K562 (cell line): Measurements from ENCODE around the gene FGF21. TPM values are rescaled to one million over a fixed set of nuclear protein-coding genes. Genes with fewer than 3 reads are reported as not detected.

ENCODE experiments used
- ATAC-seq: fragments of 200-7000 bp; cut with Tn5 transposase; 3 replicates; pipeline ENCODE4 v1.9.1; 2020; ENCODE audit warnings: moderate library complexity
- BruUV-seq: library from RNA; stranded (reverse); fragments of 400-500 nt; replicated peaks from 2 replicates; lab custom pipeline; 2021; lab: Mats Ljungman, UMichigan
- CTCF ChIA-PET: fragments of 300-600 bp; formaldehyde crosslinking; extraction: SDS; loops from one replicate; lab custom pipeline; 2021; ENCODE audit warnings: low intra/inter-chr PET ratio; lab: Yijun Ruan, JAX
- POLR2A ChIA-PET: fragments of 300-600, 350-650 bp; sonication (Branson Sonifier 250); formaldehyde crosslinking; extraction: SDS; loops from one replicate; lab custom pipeline; 2021; ENCODE audit warnings: antibody characterized with exemption, inconsistent platforms; lab: Yijun Ruan, JAX
- DNase-seq, 4 experiments: peaks; one replicate each; pipeline versions ENCODE4 v3.0.0 to v3.0.0-alpha.2; 2011 to 2018; ENCODE audit warnings: low spot score in 3 of 4, mixed read lengths in 3 of 4; ENCODE audit errors: extremely low read depth in 1 of 4
- FAIRE-seq: peaks from 2 replicates; lab custom pipeline; 2011; peaks lifted over from hg19 to GRCh38; lab: Jason Lieb, UNC
- H2AFZ ChIP-seq: 2 replicates; pipeline ENCODE4 v1.6.0; 2011; ENCODE audit warnings: low read depth, low read length, control low read depth, inconsistent platforms
- H3K27ac ChIP-seq: fragments of 200-600 bp; 3 replicates; pipeline ENCODE4 v1.8.0; 2011; ENCODE audit warnings: low read depth, mild to moderate bottlenecking, control low read depth, inconsistent platforms, low read length, moderate library complexity, mixed read lengths; ENCODE audit errors: extremely low read depth
- H3K27me3 ChIP-seq, 2 experiments: fragments of 300-600 bp in 1 of 2; 2 replicates in 1 of 2; 3 replicates in 1 of 2; pipeline versions ENCODE4 v1.6.0 to v1.8.0; 2011; ENCODE audit warnings: inconsistent platforms in 2 of 2, low read length in 2 of 2, mild to moderate bottlenecking in 1 of 2, mixed read lengths in 1 of 2, moderate library complexity in 1 of 2; ENCODE audit not compliant: control insufficient read depth in 2 of 2, insufficient read depth in 2 of 2
- H3K36me3 ChIP-seq: fragments of 300-600 bp; 3 replicates; pipeline ENCODE4 v1.8.0; 2011; ENCODE audit warnings: mild to moderate bottlenecking, low read length, inconsistent platforms; ENCODE audit not compliant: control insufficient read depth, insufficient read depth
- H3K4me1 ChIP-seq, 2 experiments: fragments of 200-600 bp in 1 of 2; replicated peaks in 1 of 2; 2 replicates in 1 of 2; 3 replicates in 1 of 2; pipeline versions ENCODE4 v1.5.1 to v1.8.0; 2011; ENCODE audit warnings: inconsistent platforms in 2 of 2, low read length in 2 of 2, mild to moderate bottlenecking in 1 of 2, mixed read lengths in 1 of 2, moderate library complexity in 1 of 2; ENCODE audit not compliant: control insufficient read depth in 2 of 2, insufficient read depth in 2 of 2
- H3K4me2 ChIP-seq: 2 replicates; pipeline ENCODE4 v1.6.1; 2011; ENCODE audit warnings: low read length, control low read depth, inconsistent platforms, mixed read lengths; ENCODE audit not compliant: insufficient read depth
- H3K4me3 ChIP-seq: fragments of 200-600 bp; sonication (generic), shearing (Covaris generic); 2 replicates; pipeline ENCODE4 v1.5.1; 2016; ENCODE audit warnings: control low read depth, inconsistent platforms
- H3K79me2 ChIP-seq: fragments of 200-600 bp; 3 replicates; pipeline ENCODE4 v1.8.0; 2011; ENCODE audit warnings: low read length, inconsistent platforms; ENCODE audit not compliant: control insufficient read depth, insufficient read depth
- H3K9ac ChIP-seq, 2 experiments: 2 replicates each; pipeline versions ENCODE4 v1.6.0 to v1.6.1; 2011; ENCODE audit warnings: low read depth in 2 of 2, low read length in 2 of 2, control low read depth in 1 of 2, inconsistent platforms in 1 of 2, mild to moderate bottlenecking in 1 of 2, mixed read lengths in 1 of 2; ENCODE audit not compliant: insufficient read depth in 1 of 2
- H3K9me1 ChIP-seq: one replicate; pipeline ENCODE4 v1.6.0; 2011; ENCODE audit warnings: inconsistent platforms, mild to moderate bottlenecking, low read length, moderate library complexity; ENCODE audit not compliant: control insufficient read depth, insufficient read depth
- H3K9me3 ChIP-seq: replicated peaks from 2 replicates; pipeline ENCODE4 v1.5.1; 2011; ENCODE audit warnings: low read depth, low read length, inconsistent platforms; ENCODE audit not compliant: control insufficient read depth, insufficient read depth
- H4K20me1 ChIP-seq: replicated peaks from 2 replicates; pipeline ENCODE4 v1.6.1; 2011; ENCODE audit warnings: low read length, inconsistent platforms, mixed read lengths; ENCODE audit not compliant: control insufficient read depth, insufficient read depth
- DLX4 ChIP-seq: fragments of 250-450 bp; sonication (Bioruptor Pico); IDR thresholded peaks from 2 replicates; pipeline ENCODE4 v1.6.1; 2021; ENCODE audit warnings: mild to moderate bottlenecking
- PRDM10 ChIP-seq: fragments of 450-650 bp; IDR thresholded peaks from 2 replicates; pipeline ENCODE4 v1.6.1; 2018; ENCODE audit not compliant: partially characterized antibody
- WGBS: fragments of 100-300 bp; shearing (Covaris generic); methylation state at CpG from one replicate; pipeline ENCODE4 v1.1.6; 2016; ENCODE audit warnings: low coverage, mixed read lengths; ENCODE audit not compliant: insufficient coverage; ENCODE audit errors: missing lambda C conversion rate; 5-methylcytosine and 5-hydroxymethylcytosine counted together
- in situ Hi-C: fragments of 300-500 bp; cut with MboI; formaldehyde crosslinking; loops from 4 replicates; pipeline ENCODE4 v1.15.0; 2018; ENCODE audit warnings: inconsistent platforms, mixed read lengths
- intact Hi-C: fragments of 100-400 bp; cut with micrococcal nuclease; formaldehyde crosslinking; loops from 2 replicates; pipeline ENCODE4 v1.14.2; 2022
- polyA plus RNA-seq, 8 experiments: library from polyadenylated mRNA; depleted of rRNA in 4 of 8; stranded (reverse) in 5 of 8; unstranded in 3 of 8; fragments of >200 nt; fragmentation: Nextera tagmentation in 2 of 8; fragmentation: Illumina TruSeq in 1 of 8; extraction: Ambion mirVana in 2 of 8; extraction: Trizol in 1 of 8; gene quantifications; 2 replicates each; pipeline versions ENCODE4 v1.2.1 to v1.2.3, GENCODE V29; 2011 to 2014; ENCODE audit warnings: inconsistent platforms in 1 of 8, missing spikeins in 1 of 8
- total RNA-seq, 7 experiments: library from RNA; depleted of rRNA in 6 of 7; stranded (reverse); fragments of >200 nt in 6 of 7; fragmentation: Illumina TruSeq in 2 of 7; extraction: Trizol in 2 of 7; gene quantifications; 2 replicates each; pipeline versions ENCODE4 v1.2.1 to v1.2.3, GENCODE V29; 2011 to 2021; ENCODE audit warnings: low replicate concordance in 1 of 7

FGF21 gene
- total and polyA plus RNA-seq, 9 of the 15 experiments (the other 6 are each of a cell fraction or from before 2014, with no cell fraction given) = 0.04 to 0.77 (median 0.09) TPM; not detected in 6

- peaks cover 0 to 8% of the 10 kb centered on the region in 2 experiments; a peak in 3 of 5 replicates for H3K4me1 ChIP-seq
- H3K9ac ChIP-seq = no peak overlapping the region
- no peak overlapping the region for H3K4me2 ChIP-seq
- TF ChIP-seq DLX4 (CRISPR knock-in tag) (no peak), PRDM10 (peak; percentile 62)
- TF ChIP-seq, all 486 proteins: peak for 1
- Histone ChIP-seq H3K9me3 (no peaks in the 10 kb centered on the region), H3K79me2 (no peaks in the 10 kb centered on the region), H2AFZ (no peak overlapping the region), H4K20me1 (no peaks in the 10 kb centered on the region), H3K36me3 (peaks cover 3% of the 10 kb centered on the region; the same call in 1 of the 3 replicates), H3K27me3 (no peaks in the 10 kb centered on the region), H3K9me1 (no peaks in the 10 kb centered on the region), H3K4me3 (no peak overlapping the region), H3K27ac (no peak overlapping the region)
- DNase-seq (no peak), ATAC-seq (no peak), FAIRE-seq (no peak)
- CTCF ChIA-PET = no interaction called here
- POLR2A ChIA-PET = no interaction called here
- intact Hi-C loops = no loop called here
- in situ Hi-C loops = no loop called here
- no TSS peak for BruUV-seq
- 29% methylated on average over 4 of the region's 4 CpGs for WGBS
Observed at GRCh38 chr19:48731452-48731851, 23.9 kb upstream of the FGF21 start.
